PFSK-1 (cell line): ENCODE results near the gene SENP1.

Experiments used
- FOXP2 ChIP-seq: optimal IDR thresholded peaks from 2 replicates; pipeline ENCODE3; 2011; ENCODE audit warnings: borderline replicate concordance, control low read depth, inconsistent platforms; ENCODE audit not compliant: insufficient read depth; ENCODE audit errors: extremely low read length, extremely low read depth
- SIN3A ChIP-seq: IDR thresholded peaks from 2 replicates; pipeline ENCODE4 v1.6.1; 2012; ENCODE audit warnings: mild to moderate bottlenecking, low read length, moderate library complexity, borderline replicate concordance; ENCODE audit not compliant: insufficient read depth

DNA sequence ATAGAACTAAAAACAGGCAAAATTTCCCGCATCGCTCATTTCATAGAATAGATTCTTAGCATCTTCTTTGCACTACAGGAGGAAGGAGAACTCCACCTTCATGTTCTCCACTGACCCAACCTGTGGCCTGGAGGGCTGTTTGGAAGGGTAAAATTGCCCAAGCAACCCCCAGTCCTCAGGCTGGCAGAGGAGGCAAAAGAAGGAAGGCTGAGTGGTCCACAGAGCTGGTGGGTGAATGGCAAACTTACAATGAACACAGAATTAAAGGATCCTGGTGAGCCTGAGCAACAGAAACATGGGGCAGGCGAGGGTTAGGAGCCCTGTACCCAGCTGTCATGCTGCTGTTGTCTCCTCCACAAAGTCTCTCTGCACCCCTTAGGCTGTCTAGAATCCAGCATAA, 25.1 kb downstream of the SENP1 start:
- TF ChIP-seq SIN3A (no peak), FOXP2 (no peak)
